NCI-H748 (cell line): ENCODE measurements around the gene RAB11B.
"Not testable (repeated sequence)": the region's sequence is repeated elsewhere in the genome, so short reads cannot be mapped to it uniquely, and the experiment has no call there.

Experiments
- DNase-seq: peaks from one replicate; lab custom pipeline; 2025; ENCODE audit not compliant: unreplicated experiment; lab: John Stamatoyannopoulos, UW

The RAB11B gene

GRCh38 chr19:8389891-8390616 lies at the start of gene RAB11B:
TSS of gene RAB11B (plus strand) at chr19:8390360. CDS start at chr19:8390417, 57 bp downstream.
- peak; percentile 98 for DNase-seq

GRCh38 chr19:8341504-8341903 lies 48.7 kb upstream of the RAB11B start:
- not testable (repeated sequence) for DNase-seq

- no peak for DNase-seq
Observed at GRCh38 chr19:8342316-8342683, 47.9 kb upstream of the RAB11B start.

- DNase-seq = peak; percentile 83
Observed at GRCh38 chr19:8342684-8343482, 47.3 kb upstream of the RAB11B start, which contains the start of gene KANK3. TSS of gene KANK3 (minus strand) at chr19:8343262. CDS start at chr19:8337828, 5,434 bp downstream.

GRCh38 chr19:8343483-8343844 lies 46.7 kb upstream of the RAB11B start:
- no peak for DNase-seq

GRCh38 chr19:8349629-8350372 lies 40.4 kb upstream of the RAB11B start:
- not testable (repeated sequence) for DNase-seq

GRCh38 chr19:8352134-8352827 lies 37.9 kb upstream of the RAB11B start:
- no peak for DNase-seq

- not testable (repeated sequence) for DNase-seq
Observed at GRCh38 chr19:8352845-8353244, 37.3 kb upstream of the RAB11B start.

GRCh38 chr19:8355631-8356402 lies 34.3 kb upstream of the RAB11B start:
- DNase-seq = no peak

GRCh38 chr19:8357007-8357521 lies 33.1 kb upstream of the RAB11B start:
- peak; percentile 4 for DNase-seq

- DNase-seq = no peak
Observed at GRCh38 chr19:8358948-8359347, 31.2 kb upstream of the RAB11B start.

- no peak for DNase-seq
Observed at GRCh38 chr19:8360196-8360595, 30.0 kb upstream of the RAB11B start.

GRCh38 chr19:8361921-8362793 lies 28.0 kb upstream of the RAB11B start:
- peak; percentile 8 for DNase-seq

GRCh38 chr19:8363803-8364771 lies 26.1 kb upstream of the RAB11B start, which contains the start of gene ANGPTL4:
TSS of gene ANGPTL4 (plus strand) at chr19:8364155. CDS start at chr19:8364322, 167 bp downstream.
- DNase-seq = peak; percentile 44

GRCh38 chr19:8366121-8366581 lies 24.0 kb upstream of the RAB11B start:
- no peak for DNase-seq

- DNase-seq = no peak
Observed at GRCh38 chr19:8366961-8367326, 23.2 kb upstream of the RAB11B start.

- peak; percentile 24 for DNase-seq
Observed at GRCh38 chr19:8367327-8368001, 22.7 kb upstream of the RAB11B start.
